Astrocyte (in vitro differentiated cells and primary cell): ENCODE data around the gene DOCK1.

ENCODE experiments used
- EZH2 ChIP-seq: IDR thresholded peaks from 2 replicates; pipeline ENCODE4 v1.6.1; 2012; ENCODE audit warnings: mild to moderate bottlenecking, low read length, inconsistent platforms; ENCODE audit not compliant: insufficient read depth
- TF ChIP-seq, protein P1 (sequence below): IDR thresholded peaks from 2 replicates; pipeline ENCODE4 v1.5.1; 2011; ENCODE audit warnings: low read depth, mild to moderate bottlenecking, inconsistent platforms, low read length, moderate library complexity; ENCODE audit not compliant: insufficient read depth

- TF ChIP-seq, protein P1, sequence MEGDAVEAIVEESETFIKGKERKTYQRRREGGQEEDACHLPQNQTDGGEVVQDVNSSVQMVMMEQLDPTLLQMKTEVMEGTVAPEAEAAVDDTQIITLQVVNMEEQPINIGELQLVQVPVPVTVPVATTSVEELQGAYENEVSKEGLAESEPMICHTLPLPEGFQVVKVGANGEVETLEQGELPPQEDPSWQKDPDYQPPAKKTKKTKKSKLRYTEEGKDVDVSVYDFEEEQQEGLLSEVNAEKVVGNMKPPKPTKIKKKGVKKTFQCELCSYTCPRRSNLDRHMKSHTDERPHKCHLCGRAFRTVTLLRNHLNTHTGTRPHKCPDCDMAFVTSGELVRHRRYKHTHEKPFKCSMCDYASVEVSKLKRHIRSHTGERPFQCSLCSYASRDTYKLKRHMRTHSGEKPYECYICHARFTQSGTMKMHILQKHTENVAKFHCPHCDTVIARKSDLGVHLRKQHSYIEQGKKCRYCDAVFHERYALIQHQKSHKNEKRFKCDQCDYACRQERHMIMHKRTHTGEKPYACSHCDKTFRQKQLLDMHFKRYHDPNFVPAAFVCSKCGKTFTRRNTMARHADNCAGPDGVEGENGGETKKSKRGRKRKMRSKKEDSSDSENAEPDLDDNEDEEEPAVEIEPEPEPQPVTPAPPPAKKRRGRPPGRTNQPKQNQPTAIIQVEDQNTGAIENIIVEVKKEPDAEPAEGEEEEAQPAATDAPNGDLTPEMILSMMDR = no peak
- no peak for TF ChIP-seq EZH2
Measured at GRCh38 chr10:127158662-127159061, 253.4 kb downstream of the DOCK1 start.
